PC-3 (cell line): Measurements from ENCODE around the gene FAM98B.

Experiments used
- CTCF ChIP-seq: fragments of 300-600 bp; sonication (generic); conservative IDR thresholded peaks from 2 replicates; pipeline ENCODE4 v1.5.1; 2017; ENCODE audit warnings: antibody characterized with exemption, low read depth, mild to moderate bottlenecking, low read length
- EZH2 ChIP-seq: fragments of 300-600 bp; sonication (generic); IDR thresholded peaks from one replicate; pipeline ENCODE4 v1.6.1; 2017; ENCODE audit warnings: antibody characterized with exemption, mild to moderate bottlenecking, low read length; ENCODE audit not compliant: unreplicated experiment
- EZH2phosphoT487 ChIP-seq: fragments of 300-600 bp; sonication (generic); IDR thresholded peaks from 2 replicates; pipeline ENCODE4 v1.6.1; 2018; ENCODE audit warnings: mild to moderate bottlenecking, antibody characterized with exemption, low read length, borderline replicate concordance

GRCh38 chr15:38430106-38430760 is 23.7 kb upstream of the FAM98B start:
- TF ChIP-seq EZH2phosphoT487 (no peak), CTCF (no peak), EZH2 (no peak)
